Measurements from ENCODE around the gene TBXAS1. TPM values are rescaled to one million over a fixed set of nuclear protein-coding genes. Genes with fewer than 3 reads are reported as not detected.

TBXAS1 gene
- total and polyA plus RNA-seq, 2 experiments from 2014 or later = 1.3 TPM; not detected in 1

- no peak overlapping the region for H3K4me2 ChIP-seq
- H3K27me3 ChIP-seq (ENCODE audit: insufficient read depth) = no peaks in the 10 kb centered on the region
- H3K27me3 Mint-ChIP-seq (ENCODE audit: insufficient read depth, low read depth, poor library complexity) = peaks cover 6% of the 10 kb centered on the region
- H2AFZ ChIP-seq = no peak overlapping the region
- H3K27ac ChIP-seq (ENCODE audit: low read depth) = no peak overlapping the region
- DNase-seq (ENCODE audit: low spot score) = no peak
- H3K27ac Mint-ChIP-seq = no peak overlapping the region
- H3K36me3 Mint-ChIP-seq (ENCODE audit: low read depth) = no peaks in the 10 kb centered on the region
- peaks cover 47% of the 10 kb centered on the region for H3K4me1 ChIP-seq (ENCODE audit: insufficient read depth)
- no peaks in the 10 kb centered on the region; the same call in 2 of the 3 replicates for H3K9me3 Mint-ChIP-seq
- no peaks in the 10 kb centered on the region for H3K79me2 ChIP-seq (replicated peaks; ENCODE audit: insufficient read depth)
- no peak overlapping the region for H3K4me3 Mint-ChIP-seq
- TF ChIP-seq ETS1 (IDR thresholded peaks at IDR 0.05) (no peak), ZNF462 (CRISPR knock-in tag; IDR thresholded peaks at IDR 0.05) (no peak), NANOG (IDR thresholded peaks at IDR 0.05; ENCODE audit: borderline replicate concordance) (no peak), ZNF114 (CRISPR knock-in tag; IDR thresholded peaks at IDR 0.05) (no peak)
- no peaks in the 10 kb centered on the region for H3K36me3 ChIP-seq (ENCODE audit: insufficient read depth)
- no peak for ATAC-seq
- H3K9me2 ChIP-seq (ENCODE audit: insufficient read depth) = 0 out of 2 replicates have a peak, but pooled peaks cover 4% of the 10 kb centered on the region
- H3F3A ChIP-seq (replicated peaks; ENCODE audit: low read depth) = peaks cover 12% of the 10 kb centered on the region; the same call in 1 of the 2 replicates
- no peaks in the 10 kb centered on the region for H4K20me1 ChIP-seq (replicated peaks; ENCODE audit: insufficient read depth)
- no peak overlapping the region for H3K4me3 ChIP-seq
- peaks cover 47% of the 10 kb centered on the region for H3K4me1 Mint-ChIP-seq
These were observed 139.9 kb downstream of the TBXAS1 start for GRCh38 chr7:139968931-139969330.

- H3K9me2 ChIP-seq (ENCODE audit: insufficient read depth) = no peaks in the 10 kb centered on the region
- H3K4me1 ChIP-seq (ENCODE audit: insufficient read depth) = peaks cover 60% of the 10 kb centered on the region
- H2AFZ ChIP-seq = no peak overlapping the region
- no peaks in the 10 kb centered on the region; the same call in 2 of the 3 replicates for H3K36me3 Mint-ChIP-seq (ENCODE audit: low read depth)
- H3K27me3 Mint-ChIP-seq (ENCODE audit: insufficient read depth, low read depth, poor library complexity) = peaks cover 6% of the 10 kb centered on the region
- ATAC-seq (peak; percentile 76), DNase-seq (ENCODE audit: low spot score) (peak; percentile 74)
- no peaks in the 10 kb centered on the region for H4K20me1 ChIP-seq (replicated peaks; ENCODE audit: insufficient read depth)
- no peaks in the 10 kb centered on the region for H3K9me3 Mint-ChIP-seq
- no peaks in the 10 kb centered on the region for H3K79me2 ChIP-seq (replicated peaks; ENCODE audit: insufficient read depth)
- H3K4me3 ChIP-seq = peak overlapping the region; percentile 11; the same call in 1 of the 2 replicates
- H3K27me3 ChIP-seq (ENCODE audit: insufficient read depth) = no peaks in the 10 kb centered on the region
- 0 out of 3 replicates have a peak overlapping the region, but pooled peaks have one; percentile 3 for H3K4me3 Mint-ChIP-seq
- no peak overlapping the region; the same call in 1 of the 2 replicates for H3K27ac Mint-ChIP-seq
- H3K27ac ChIP-seq (ENCODE audit: low read depth) = peak overlapping the region; percentile 40; the same call in 1 of the 2 replicates
- no peaks in the 10 kb centered on the region for H3K36me3 ChIP-seq (ENCODE audit: insufficient read depth)
- peaks cover 76% of the 10 kb centered on the region for H3K4me1 Mint-ChIP-seq
- H3K4me2 ChIP-seq = peak overlapping the region; percentile 68
- peaks cover 13% of the 10 kb centered on the region; the same call in 1 of the 2 replicates for H3F3A ChIP-seq (replicated peaks; ENCODE audit: low read depth)
- TF ChIP-seq ZNF462 (CRISPR knock-in tag; IDR thresholded peaks at IDR 0.05) = no peak
- TF ChIP-seq ZNF331 (CRISPR knock-in tag; IDR thresholded peaks at IDR 0.05; ENCODE audit: low read depth) = no peak
These were observed 143.0 kb downstream of the TBXAS1 start for GRCh38 chr7:139972029-139972428.
